OCI-LY1 (cell line): ENCODE data around the gene MAP9.

Experiments
- CTCF ChIP-seq: fragments of 200-600 bp; sonication (generic), shearing (Covaris generic); IDR thresholded peaks from 2 replicates; pipeline ENCODE4 v1.5.1; 2017; ENCODE audit warnings: mild to moderate bottlenecking, antibody characterized with exemption, low read length, moderate library complexity, mixed read lengths
- EZH2 ChIP-seq: fragments of 200-600 bp; sonication (generic), shearing (Covaris generic); IDR thresholded peaks from 2 replicates; pipeline ENCODE4 v1.8.0; 2017; ENCODE audit warnings: borderline replicate concordance, mixed run types, mild to moderate bottlenecking, antibody characterized with exemption, low read length, moderate library complexity, mixed read lengths

DNA sequence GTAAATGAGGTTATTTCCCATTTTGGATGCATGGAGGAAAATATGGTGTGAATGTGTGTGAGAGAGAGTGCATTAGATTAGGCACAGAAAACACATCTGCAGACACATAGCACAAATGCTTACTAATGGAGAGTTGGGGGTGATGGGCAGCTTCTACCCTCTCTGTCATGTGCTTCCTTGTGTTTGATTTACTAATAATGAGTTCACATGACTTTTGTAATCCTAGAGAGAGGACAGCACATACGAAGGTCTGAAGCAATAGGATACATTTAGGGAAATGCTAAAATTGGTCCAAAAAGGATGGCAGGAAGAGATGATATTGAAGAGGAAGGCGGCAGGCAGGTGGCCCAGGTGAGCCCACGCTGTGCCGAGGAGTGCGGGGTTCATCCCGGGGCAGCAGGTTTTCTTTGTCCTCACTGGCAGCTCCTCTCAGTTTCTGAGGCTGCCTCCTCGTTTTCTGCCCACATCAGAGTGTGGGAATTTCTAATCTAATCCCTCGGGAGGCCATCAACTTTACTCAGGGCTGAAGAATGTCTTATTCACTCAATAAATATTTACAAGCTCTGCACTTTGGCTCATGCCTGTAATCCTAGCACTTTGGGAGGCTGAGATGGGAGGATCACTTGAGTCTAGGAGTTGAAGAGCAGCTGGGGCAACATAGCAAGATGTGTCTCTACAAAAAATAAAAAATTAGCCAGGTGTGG, 15.9 kb upstream of the MAP9 start:
- TF ChIP-seq CTCF (no peak), EZH2 (no peak)
